ENCODE results near the gene PTPN1.
A peak's percentile ranks its signal among the peaks of the same experiment; 100 is the strongest.
"Not testable (repeated sequence)": the region's sequence is repeated elsewhere in the genome, so short reads cannot be mapped to it uniquely, and the experiment has no call there.

The PTPN1 gene

DNA sequence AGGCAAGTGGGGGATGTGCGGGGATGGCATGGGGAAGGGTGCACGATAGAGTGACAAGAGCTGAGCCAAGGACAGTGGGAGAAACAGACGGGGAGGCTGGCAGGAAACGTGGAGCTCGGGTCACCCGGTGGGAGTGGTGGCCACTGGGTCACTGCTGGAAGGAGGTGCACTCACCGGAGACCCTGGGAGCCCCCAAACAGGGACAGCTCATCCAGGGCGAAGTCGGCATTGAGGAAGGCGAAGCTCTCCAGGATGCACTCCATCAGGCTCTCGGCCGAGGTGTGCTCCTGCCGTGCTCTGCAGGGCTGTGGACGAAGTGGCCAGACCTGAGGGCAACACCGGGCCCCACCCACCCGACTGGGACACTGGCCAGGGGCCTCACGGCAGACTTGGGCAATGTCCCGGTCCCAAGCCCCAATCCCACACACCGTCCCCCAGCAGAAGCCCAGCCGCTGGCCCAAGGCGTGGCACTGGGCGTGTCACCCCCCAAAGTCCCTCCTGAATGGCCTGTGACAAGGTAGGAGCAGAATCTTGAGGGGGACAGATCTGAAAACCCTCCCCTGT, 87.3 kb downstream of the PTPN1 start:
- H3K4me3 ChIP-seq (ENCODE audit: severe bottlenecking), result no peak overlapping the region
- H3K27ac ChIP-seq (ENCODE audit: poor library complexity, severe bottlenecking), result no peak overlapping the region
- H3K9me3 ChIP-seq (ENCODE audit: severe bottlenecking), result no peaks in the 10 kb centered on the region
- ATAC-seq (ENCODE audit: low read depth) (no peak), DNase-seq (ENCODE audit: low spot score) (no peak)
- H3K36me3 ChIP-seq (ENCODE audit: low read depth), result no peaks in the 10 kb centered on the region
- no peaks in the 10 kb centered on the region for H3K27me3 ChIP-seq (ENCODE audit: insufficient read depth, poor library complexity, severe bottlenecking)
- no peak for TF ChIP-seq CTCF (IDR thresholded peaks at IDR 0.05; ENCODE audit: poor library complexity, severe bottlenecking)
- H3K4me1 ChIP-seq (ENCODE audit: insufficient read depth, poor library complexity, severe bottlenecking), result peaks cover 5% of the 10 kb centered on the region

DNA sequence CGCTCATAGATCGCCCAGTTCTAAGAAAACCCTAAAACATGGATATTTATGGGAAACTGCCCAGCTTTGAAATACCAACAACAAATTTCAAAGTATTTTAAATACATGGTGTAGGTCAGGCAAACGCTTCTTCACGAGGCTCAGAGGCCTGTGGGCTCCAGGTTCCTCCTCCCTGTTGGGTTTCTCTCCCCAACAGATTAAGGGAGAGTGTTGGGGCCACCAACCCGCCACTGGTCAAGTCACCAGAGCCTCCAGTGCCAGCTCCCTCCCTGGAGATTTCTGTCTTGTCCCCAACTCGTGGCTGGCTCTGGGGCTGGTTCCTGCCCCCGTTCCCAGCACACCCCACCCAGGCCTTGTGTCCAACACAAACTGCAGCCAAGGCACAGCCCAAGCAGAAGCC, 87.9 kb downstream of the PTPN1 start:
- no peaks in the 10 kb centered on the region for H3K36me3 ChIP-seq (ENCODE audit: low read depth)
- no peaks in the 10 kb centered on the region for H3K27me3 ChIP-seq (ENCODE audit: insufficient read depth, poor library complexity, severe bottlenecking)
- peaks cover 5% of the 10 kb centered on the region for H3K4me1 ChIP-seq (ENCODE audit: insufficient read depth, poor library complexity, severe bottlenecking)
- H3K4me3 ChIP-seq (ENCODE audit: severe bottlenecking), result no peak overlapping the region
- DNase-seq (ENCODE audit: low spot score), result peak; percentile 74
- ATAC-seq (ENCODE audit: low read depth), result no peak
- no peak for TF ChIP-seq CTCF (IDR thresholded peaks at IDR 0.05; ENCODE audit: poor library complexity, severe bottlenecking)
- H3K27ac ChIP-seq (ENCODE audit: poor library complexity, severe bottlenecking), result no peak overlapping the region
- H3K9me3 ChIP-seq (ENCODE audit: severe bottlenecking), result no peaks in the 10 kb centered on the region

- not testable (repeated sequence) for DNase-seq (ENCODE audit: low spot score); H3K9me3 ChIP-seq (ENCODE audit: severe bottlenecking); ATAC-seq (ENCODE audit: low read depth); H3K27ac ChIP-seq (ENCODE audit: poor library complexity, severe bottlenecking); H3K4me3 ChIP-seq (ENCODE audit: severe bottlenecking); H3K27me3 ChIP-seq (ENCODE audit: insufficient read depth, poor library complexity, severe bottlenecking); H3K4me1 ChIP-seq (ENCODE audit: insufficient read depth, poor library complexity, severe bottlenecking); H3K36me3 ChIP-seq (ENCODE audit: low read depth)
Observed at GRCh38 chr20:50598768-50599167, 88.6 kb downstream of the PTPN1 start.

DNA sequence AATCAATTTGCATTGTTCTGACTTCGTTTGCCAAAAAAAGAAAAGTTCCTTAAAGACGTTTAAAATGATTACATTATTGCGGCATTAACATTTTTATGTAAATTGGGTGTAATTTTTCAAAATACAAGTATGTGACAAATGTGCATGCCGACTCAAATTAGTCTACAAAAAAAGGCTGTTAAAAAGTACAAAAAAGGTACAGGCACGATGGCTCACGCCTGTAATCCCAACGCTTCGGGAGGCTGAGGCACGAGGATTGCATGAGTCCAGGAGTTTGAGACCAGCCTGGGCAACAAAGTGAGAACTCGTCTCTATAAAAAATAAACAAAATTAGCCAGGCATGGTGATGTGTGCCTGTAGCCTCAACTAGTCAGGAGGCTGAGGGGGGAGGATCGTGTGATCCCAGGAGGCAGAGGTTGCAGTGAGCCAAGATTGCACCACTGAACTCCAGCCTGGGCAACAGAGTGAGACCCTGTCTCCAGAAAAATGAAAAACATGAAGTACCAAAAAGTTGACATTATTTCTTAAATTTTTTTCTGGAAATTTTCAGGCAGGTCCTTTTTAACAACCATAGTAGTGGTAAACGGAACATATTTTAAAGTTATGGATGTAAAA, 90.2 kb downstream of the PTPN1 start:
- peaks cover 5% of the 10 kb centered on the region for H3K4me1 ChIP-seq (ENCODE audit: insufficient read depth, poor library complexity, severe bottlenecking)
- no peak for ATAC-seq (ENCODE audit: low read depth)

More for the DNA sequence above, 90.2 kb downstream of the PTPN1 start:
- Histone ChIP-seq H3K4me3 (ENCODE audit: severe bottlenecking) (no peak overlapping the region), H3K27ac (ENCODE audit: poor library complexity, severe bottlenecking) (no peak overlapping the region), H3K36me3 (ENCODE audit: low read depth) (no peaks in the 10 kb centered on the region), H3K9me3 (ENCODE audit: severe bottlenecking) (no peaks in the 10 kb centered on the region), H3K27me3 (ENCODE audit: insufficient read depth, poor library complexity, severe bottlenecking) (no peaks in the 10 kb centered on the region)
- DNase-seq (ENCODE audit: low spot score), result no peak
- TF ChIP-seq CTCF (IDR thresholded peaks at IDR 0.05; ENCODE audit: poor library complexity, severe bottlenecking), result no peak

All from RWPE2 (cell line).